Measurements from ENCODE around the gene COL16A1.

GRCh38 chr1:31746687-31747086 is 42.9 kb upstream of the COL16A1 start:
- TF ChIP-seq, protein P1, sequence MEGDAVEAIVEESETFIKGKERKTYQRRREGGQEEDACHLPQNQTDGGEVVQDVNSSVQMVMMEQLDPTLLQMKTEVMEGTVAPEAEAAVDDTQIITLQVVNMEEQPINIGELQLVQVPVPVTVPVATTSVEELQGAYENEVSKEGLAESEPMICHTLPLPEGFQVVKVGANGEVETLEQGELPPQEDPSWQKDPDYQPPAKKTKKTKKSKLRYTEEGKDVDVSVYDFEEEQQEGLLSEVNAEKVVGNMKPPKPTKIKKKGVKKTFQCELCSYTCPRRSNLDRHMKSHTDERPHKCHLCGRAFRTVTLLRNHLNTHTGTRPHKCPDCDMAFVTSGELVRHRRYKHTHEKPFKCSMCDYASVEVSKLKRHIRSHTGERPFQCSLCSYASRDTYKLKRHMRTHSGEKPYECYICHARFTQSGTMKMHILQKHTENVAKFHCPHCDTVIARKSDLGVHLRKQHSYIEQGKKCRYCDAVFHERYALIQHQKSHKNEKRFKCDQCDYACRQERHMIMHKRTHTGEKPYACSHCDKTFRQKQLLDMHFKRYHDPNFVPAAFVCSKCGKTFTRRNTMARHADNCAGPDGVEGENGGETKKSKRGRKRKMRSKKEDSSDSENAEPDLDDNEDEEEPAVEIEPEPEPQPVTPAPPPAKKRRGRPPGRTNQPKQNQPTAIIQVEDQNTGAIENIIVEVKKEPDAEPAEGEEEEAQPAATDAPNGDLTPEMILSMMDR (IDR thresholded peaks at IDR 0.05; ENCODE audit: poor library complexity) = no peak
- TF ChIP-seq EZH2 (IDR thresholded peaks at IDR 0.05; ENCODE audit: borderline replicate concordance) = no peak

Measured in hepatocyte (in vitro differentiated cells).